ENCODE data around the gene GAA.

Gene GAA

DNA sequence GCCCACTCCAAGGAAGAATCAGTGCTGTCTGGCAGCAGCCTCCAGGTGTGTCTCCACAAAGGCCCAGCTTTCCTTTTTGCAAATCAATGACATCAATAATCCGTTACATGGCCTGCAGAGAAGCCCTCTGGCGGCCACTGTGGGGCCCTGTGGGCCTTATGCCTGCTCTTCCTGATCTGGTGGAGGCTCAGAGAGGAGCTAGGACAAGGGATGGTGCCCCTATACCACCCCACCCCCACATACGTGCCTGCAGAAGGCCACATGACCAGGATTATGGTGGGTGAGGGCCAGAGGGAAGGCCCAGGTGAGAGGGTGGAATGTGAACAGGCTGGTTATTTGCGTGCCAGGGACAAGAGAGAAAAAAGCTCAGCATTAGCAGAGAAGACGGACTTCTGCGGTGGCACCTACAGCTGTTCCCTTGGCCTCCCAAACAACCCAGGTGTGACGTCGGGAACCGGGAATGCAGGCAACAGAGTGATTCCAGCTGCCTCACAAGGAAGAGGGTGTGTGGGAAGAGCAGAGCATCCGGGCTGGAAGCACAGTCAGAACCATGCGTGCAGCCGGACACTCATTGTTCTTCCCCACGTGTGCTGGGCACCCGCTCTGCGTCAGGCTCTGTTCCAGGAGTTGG lies 23.1 kb downstream of the GAA start:
- TF ChIP-seq POLR2A (IDR thresholded peaks at IDR 0.05; ENCODE audit: low read depth, low read length): no peak
- DNase-seq (ENCODE audit: insufficient read length, low spot score) (no peak), FAIRE-seq (no peak)

GRCh38 chr17:80125656-80126448 lies 24.5 kb downstream of the GAA start:
- TF ChIP-seq POLR2A (IDR thresholded peaks at IDR 0.05; ENCODE audit: low read depth, low read length): no peak
- FAIRE-seq (no peak), DNase-seq (ENCODE audit: insufficient read length, low spot score) (no peak)

DNA sequence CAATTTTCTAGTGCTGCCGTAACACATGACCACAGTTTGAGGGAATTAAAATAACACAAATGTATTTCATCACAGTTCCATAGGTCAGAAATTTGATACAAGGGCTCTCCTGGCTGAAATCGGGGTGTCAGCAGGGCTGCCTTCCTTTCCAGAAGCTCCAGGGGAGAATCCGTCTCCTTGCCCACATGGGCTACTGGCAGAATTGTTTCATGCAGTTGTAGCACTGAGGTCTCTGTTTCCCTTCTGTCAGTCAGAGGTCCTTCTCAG lies 25.0 kb downstream of the GAA start:
- FAIRE-seq (no peak), DNase-seq (ENCODE audit: insufficient read length, low spot score) (no peak)
- TF ChIP-seq POLR2A (IDR thresholded peaks at IDR 0.05; ENCODE audit: low read depth, low read length): no peak

DNA sequence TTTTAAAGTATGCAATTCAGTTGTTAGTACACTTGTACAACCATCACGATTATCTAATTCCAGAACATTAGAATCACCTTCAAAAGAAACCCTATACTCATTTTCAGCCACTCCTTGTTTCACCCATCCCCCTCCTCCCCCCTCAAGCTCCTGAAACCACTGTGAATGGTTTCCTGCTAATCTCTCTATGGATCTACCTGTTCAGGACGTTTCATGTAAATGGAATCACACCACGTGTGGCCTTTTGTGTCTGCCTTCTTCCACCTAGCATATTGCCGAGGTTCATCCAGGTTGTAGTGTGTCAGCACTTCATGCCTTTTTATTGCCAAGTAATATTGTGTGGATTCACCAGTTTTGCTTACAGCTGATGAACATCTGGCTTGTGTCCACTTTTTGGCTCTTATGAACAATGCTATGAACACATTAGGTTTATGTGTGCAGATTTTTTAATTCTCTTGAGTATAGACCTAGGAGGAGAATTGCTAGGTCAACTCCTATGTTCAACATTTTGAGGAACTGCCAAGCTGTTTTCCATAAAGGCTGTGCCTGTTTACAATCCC lies 27.7 kb downstream of the GAA start:
- TF ChIP-seq POLR2A (IDR thresholded peaks at IDR 0.05; ENCODE audit: low read depth, low read length): no peak
- FAIRE-seq (no peak), DNase-seq (ENCODE audit: insufficient read length, low spot score) (no peak)

GRCh38 chr17:80130992-80131391 lies 29.6 kb downstream of the GAA start:
- DNase-seq (ENCODE audit: insufficient read length, low spot score): no peak
- FAIRE-seq: no peak
- TF ChIP-seq POLR2A (IDR thresholded peaks at IDR 0.05; ENCODE audit: low read depth, low read length): no peak

DNA sequence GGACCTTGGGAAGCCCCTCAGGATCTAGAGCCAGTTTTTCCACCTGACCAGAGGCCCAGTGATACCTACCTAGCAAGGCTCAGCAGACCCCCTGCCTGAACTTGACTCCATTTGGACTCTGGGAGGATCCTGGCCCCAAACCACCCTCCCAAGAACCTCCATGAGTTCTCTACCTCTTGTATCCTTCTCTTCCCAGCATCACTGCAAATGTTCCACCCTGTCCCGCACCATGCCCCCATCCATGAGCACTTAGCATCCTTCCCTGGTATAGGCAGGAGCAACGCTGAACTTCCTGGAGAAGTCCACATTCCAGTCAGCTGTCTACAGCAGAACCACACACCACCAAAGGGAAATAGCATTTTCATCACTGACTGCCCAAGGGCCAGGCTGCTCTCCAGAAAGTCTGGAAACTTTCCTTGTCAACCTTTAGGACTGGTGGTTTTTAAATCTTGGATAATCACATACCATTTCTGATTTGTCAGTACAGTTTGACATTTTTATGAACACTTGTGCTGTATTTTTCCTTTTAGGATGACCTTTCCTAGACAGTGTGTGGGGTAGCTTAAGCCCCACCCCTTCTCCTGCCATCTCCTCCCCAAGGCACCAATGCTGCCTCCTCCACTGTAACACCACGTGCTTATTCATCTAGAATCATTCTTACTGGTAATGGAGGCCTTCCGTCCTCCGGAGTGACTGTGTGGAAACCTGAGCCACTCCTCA lies 31.7 kb downstream of the GAA start:
- FAIRE-seq (no peak), DNase-seq (ENCODE audit: insufficient read length, low spot score) (no peak)

DNA sequence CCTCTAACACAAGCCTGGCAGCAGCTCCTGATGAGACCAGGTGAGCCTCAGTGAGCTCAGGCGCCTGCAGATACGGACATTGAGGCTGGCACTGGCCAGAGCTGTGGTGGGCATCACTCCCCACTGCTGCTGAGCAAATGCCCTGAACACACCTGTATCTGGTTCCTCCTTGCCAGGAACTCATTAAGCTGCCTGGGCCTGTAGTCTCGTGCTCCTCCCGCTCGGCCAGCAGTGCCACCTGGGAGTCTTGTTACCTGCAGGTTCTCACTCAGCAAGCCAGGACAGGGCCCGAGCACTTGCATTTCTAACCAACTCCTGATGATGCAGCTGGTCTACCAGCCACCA lies 32.2 kb downstream of the GAA start:
- TF ChIP-seq POLR2A (IDR thresholded peaks at IDR 0.05; ENCODE audit: low read depth, low read length): no peak
- no peak for FAIRE-seq
- DNase-seq (ENCODE audit: insufficient read length, low spot score): no peak

More for the DNA sequence above, 31.7 kb downstream of the GAA start:
- no peak for TF ChIP-seq POLR2A (IDR thresholded peaks at IDR 0.05; ENCODE audit: low read depth, low read length)

DNA sequence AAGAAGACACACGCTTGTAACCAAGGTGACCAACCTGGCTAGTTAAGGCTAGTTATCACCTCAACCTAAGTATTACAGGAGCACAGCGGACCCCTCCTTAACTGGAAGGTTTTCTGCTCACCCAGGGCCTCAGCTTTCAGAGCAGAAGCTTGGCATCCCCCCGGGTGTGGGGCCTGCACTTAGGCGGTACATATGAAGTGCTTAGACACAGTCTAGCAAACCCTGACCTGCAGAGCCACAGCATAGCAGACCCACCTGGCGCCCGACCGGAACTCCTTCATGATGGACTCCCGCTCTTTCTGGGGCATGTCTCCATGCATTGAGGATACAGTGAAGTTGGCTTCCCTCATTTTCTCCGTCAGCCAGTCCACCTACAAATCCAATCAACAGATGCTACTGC lies 35.8 kb downstream of the GAA start:
- TF ChIP-seq POLR2A (IDR thresholded peaks at IDR 0.05; ENCODE audit: low read depth, low read length): no peak
- FAIRE-seq (no peak), DNase-seq (ENCODE audit: insufficient read length, low spot score) (no peak)

GRCh38 chr17:80138856-80139426 lies 37.6 kb downstream of the GAA start:
- no peak for DNase-seq (ENCODE audit: insufficient read length, low spot score)
- FAIRE-seq: no peak
- TF ChIP-seq POLR2A (IDR thresholded peaks at IDR 0.05; ENCODE audit: low read depth, low read length): no peak

DNA sequence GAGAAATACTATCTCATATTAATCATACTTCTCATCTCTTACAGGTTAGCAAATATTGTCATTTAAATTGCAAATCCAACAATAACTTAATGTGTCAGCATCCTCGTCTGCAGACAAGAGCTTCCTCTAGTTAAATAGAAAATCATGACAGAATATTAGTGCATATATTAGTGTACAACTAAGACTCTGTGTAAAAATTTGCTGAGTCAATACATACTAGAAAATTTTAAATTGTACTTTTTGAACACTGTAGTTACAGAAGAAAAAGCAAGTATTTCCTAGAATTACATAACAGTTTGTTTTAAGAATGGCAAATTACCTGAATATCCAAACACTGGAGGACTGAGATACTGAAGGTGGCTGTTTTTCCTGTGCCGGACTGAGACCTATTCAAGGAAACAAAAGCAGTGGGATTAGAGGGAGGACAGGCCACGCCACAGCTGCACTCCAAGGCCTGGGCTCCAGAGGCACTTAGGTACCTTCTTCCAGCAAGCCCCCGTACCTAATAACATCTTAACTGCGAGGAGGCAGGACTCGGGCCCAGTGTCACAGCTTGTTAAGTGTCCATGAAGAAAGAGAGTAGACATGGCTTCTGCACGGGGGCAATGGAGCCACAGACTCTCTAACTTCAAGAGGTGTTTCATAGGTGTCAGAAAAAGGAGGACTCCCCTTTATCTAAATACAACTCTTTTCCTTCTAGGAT lies 40.2 kb downstream of the GAA start:
- DNase-seq (ENCODE audit: insufficient read length, low spot score) (no peak), FAIRE-seq (no peak)
- no peak for TF ChIP-seq POLR2A (IDR thresholded peaks at IDR 0.05; ENCODE audit: low read depth, low read length)

DNA sequence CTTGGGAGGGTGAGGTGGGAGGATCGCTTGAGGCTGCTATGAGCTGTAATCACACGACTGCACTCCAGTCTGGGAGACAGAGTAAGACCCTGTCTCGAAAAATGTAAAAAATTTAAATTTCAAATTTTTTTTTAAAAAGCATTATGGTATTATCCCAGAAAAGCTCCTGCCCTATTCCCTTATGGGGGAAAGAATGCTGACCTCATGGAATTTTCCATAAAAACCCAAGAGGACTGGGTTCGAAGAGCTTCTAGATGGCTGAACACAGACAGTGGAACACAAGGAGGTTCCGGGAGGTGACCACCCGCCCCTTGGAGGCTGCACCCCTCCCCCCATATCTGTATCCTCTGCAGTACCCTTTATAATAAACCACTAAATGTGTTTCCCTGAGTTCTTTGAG lies 41.5 kb downstream of the GAA start:
- no peak for TF ChIP-seq POLR2A (IDR thresholded peaks at IDR 0.05; ENCODE audit: low read depth, low read length)
- DNase-seq (ENCODE audit: insufficient read length, low spot score): no peak
- no peak for FAIRE-seq

DNA sequence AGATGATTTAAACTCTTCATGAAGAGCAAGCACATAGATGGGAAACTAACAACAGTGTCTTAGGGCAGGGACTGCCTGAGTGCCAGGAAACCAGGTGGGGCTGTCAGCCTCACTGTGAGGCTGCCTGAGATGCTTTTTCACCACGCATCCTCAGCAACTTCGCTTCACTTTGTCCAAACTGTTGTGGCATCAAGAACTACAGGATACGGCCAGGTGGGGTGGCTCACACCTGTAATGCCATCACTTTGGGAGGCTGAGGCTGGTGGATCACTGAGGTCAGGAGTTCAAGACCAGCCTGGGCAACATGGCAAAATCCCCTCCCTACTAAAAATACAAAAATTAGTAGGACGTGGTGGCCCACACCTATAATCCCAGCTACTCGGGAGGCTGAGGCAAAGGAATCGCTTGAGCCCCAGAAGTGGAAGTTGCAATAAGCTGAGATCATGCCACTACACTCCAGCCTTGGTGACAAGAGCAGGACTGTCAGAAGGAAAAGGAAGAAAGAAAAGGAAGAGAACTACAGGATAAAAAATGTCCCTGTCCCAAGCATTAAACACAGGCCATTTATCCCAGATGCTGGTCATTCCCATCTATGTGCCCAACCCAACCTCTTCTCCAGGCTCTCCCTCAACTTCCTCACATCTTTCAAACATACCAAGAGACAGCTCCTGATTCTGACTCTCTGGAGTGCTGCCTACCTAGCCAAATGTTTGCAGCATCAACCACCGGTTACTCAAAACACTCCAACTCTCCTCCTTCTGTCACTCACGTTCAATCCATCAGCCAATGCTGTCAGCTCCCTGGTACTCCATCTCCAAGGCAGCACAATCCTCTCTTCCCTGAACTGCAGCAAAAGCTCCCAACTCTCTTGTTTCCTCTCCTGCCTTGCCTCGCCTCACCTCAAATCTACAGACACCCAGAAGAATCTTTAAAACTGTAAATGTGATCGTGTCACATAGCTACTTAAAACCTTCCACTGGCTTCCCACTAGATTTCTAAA lies 44.0 kb downstream of the GAA start:
- no peak for DNase-seq (ENCODE audit: insufficient read length, low spot score)
- no peak for TF ChIP-seq POLR2A (IDR thresholded peaks at IDR 0.05; ENCODE audit: low read depth, low read length)
- FAIRE-seq: no peak
